ENCODE measurements around the gene APC. TPM values are rescaled to one million over a fixed set of nuclear protein-coding genes. Genes with fewer than 3 reads are reported as not detected.

The APC gene
- total and polyA plus RNA-seq, 2 of the 8 experiments (the other 6 are each of a cell fraction or from before 2014, with no cell fraction given): 6.8 to 41.9 TPM

DNA sequence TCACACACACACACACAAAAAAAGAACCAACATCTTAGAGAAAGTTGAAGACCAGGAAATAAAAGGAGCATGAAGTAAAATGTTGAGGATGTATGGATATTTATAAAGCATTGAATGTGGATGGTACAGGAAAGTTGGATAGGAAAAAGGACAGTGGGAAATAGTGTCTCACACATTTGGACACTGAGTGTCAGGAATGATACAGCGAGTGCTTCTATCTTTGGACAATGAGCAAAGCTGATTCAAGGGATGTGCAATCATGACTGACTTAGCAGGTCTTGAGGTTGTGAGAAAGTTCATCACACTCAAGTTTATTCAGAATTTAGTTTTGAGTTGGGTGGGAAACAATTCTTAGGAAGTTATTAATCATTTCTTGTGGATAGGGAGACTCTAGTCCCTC, 73.3 kb downstream of the APC start (continued):
- TF ChIP-seq CHD7 (IDR thresholded peaks at IDR 0.05; ENCODE audit: insufficient replicate concordance, low read length) (no peak), PHF8 (conservative IDR thresholded peaks at IDR 0.05; ENCODE audit: low read depth, low read length) (no peak), POLR2AphosphoS5 (IDR thresholded peaks at IDR 0.05; ENCODE audit: low read depth, low read length) (no peak), SIX5 (IDR thresholded peaks at IDR 0.05; ENCODE audit: low read depth, low read length) (no peak), MAFK (IDR thresholded peaks at IDR 0.05; ENCODE audit: low read depth, low read length) (no peak), HDAC6 (IDR thresholded peaks at IDR 0.05; ENCODE audit: low read depth, low read length) (no peak), MAX (IDR thresholded peaks at IDR 0.05) (no peak), BACH1 (IDR thresholded peaks at IDR 0.05; ENCODE audit: low read length) (no peak), POLR2A (IDR thresholded peaks at IDR 0.05; ENCODE audit: control extremely low read depth in 1 of 2, low read depth in 2 of 2, low read length in 2 of 2) (no peak), TEAD4 (IDR thresholded peaks at IDR 0.05; ENCODE audit: low read depth, low read length) (no peak)
- TF ChIP-seq, protein P1, sequence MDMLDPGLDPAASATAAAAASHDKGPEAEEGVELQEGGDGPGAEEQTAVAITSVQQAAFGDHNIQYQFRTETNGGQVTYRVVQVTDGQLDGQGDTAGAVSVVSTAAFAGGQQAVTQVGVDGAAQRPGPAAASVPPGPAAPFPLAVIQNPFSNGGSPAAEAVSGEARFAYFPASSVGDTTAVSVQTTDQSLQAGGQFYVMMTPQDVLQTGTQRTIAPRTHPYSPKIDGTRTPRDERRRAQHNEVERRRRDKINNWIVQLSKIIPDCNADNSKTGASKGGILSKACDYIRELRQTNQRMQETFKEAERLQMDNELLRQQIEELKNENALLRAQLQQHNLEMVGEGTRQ (IDR thresholded peaks at IDR 0.05; ENCODE audit: low read length): no peak
